G401 (cell line): ENCODE results near the gene RXFP3. TPM values are rescaled to one million over a fixed set of nuclear protein-coding genes. Genes with fewer than 3 reads are reported as not detected.
"Not testable (repeated sequence)": the region's sequence is repeated elsewhere in the genome, so short reads cannot be mapped to it uniquely, and the experiment has no call there.

ENCODE experiments used
- DNase-seq: peaks from one replicate; pipeline ENCODE4 v3.0.0-alpha.2; 2015; ENCODE audit warnings: low spot score
- in situ Hi-C: cut with HindIII; loops from 2 replicates; pipeline ENCODE4 v1.10.0; 2016; ENCODE audit warnings: low sequenced_read_pairs, mixed read lengths
- total RNA-seq: library from RNA; depleted of rRNA; stranded (reverse); fragments of >200 nt; shearing (Covaris generic); gene quantifications from 2 replicates; pipeline ENCODE4 v1.2.3, GENCODE V29; 2014; rRNA removed

RXFP3 gene
- not detected in 2 replicates for total RNA-seq

GRCh38 chr5:33936381-33937016 lies at the start of gene RXFP3:
Gene RXFP3 (plus strand): TSS chr5:33936386. CDS start chr5:33936741, 355 bp downstream.
- no peak for DNase-seq
- in situ Hi-C loops, result no loop called here

- DNase-seq, result no peak
- in situ Hi-C loops, result no loop called here
These were observed 48.9 kb upstream of the RXFP3 start for GRCh38 chr5:33887268-33887667.

- in situ Hi-C loops, result no loop called here
- no peak for DNase-seq
These were observed 47.6 kb upstream of the RXFP3 start for GRCh38 chr5:33888587-33888986.

- in situ Hi-C loops, result no loop called here
- no peak for DNase-seq
These were observed 45.8 kb upstream of the RXFP3 start for GRCh38 chr5:33890131-33891032.

- DNase-seq, result no peak
- in situ Hi-C loops, result no loop called here
These were observed 44.8 kb upstream of the RXFP3 start for GRCh38 chr5:33891446-33891787.

GRCh38 chr5:33891788-33892619 lies 44.2 kb upstream of the RXFP3 start, which contains the start of gene ADAMTS12:
Gene ADAMTS12 (minus strand): TSS chr5:33891990. CDS start chr5:33891856, 134 bp downstream.
- in situ Hi-C loops, result no loop called here
- DNase-seq, result no peak

GRCh38 chr5:33892620-33893137 lies 43.5 kb upstream of the RXFP3 start:
- in situ Hi-C loops, result no loop called here
- DNase-seq, result no peak

GRCh38 chr5:33894566-33894965 lies 41.6 kb upstream of the RXFP3 start:
- in situ Hi-C loops, result no loop called here
- DNase-seq, result no peak

GRCh38 chr5:33901156-33901555 lies 35.0 kb upstream of the RXFP3 start:
- DNase-seq, result no peak
- in situ Hi-C loops, result no loop called here

GRCh38 chr5:33903118-33903517 lies 33.1 kb upstream of the RXFP3 start:
- DNase-seq, result no peak
- in situ Hi-C loops, result no loop called here

- in situ Hi-C loops, result no loop called here
- DNase-seq, result no peak
These were observed 30.8 kb upstream of the RXFP3 start for GRCh38 chr5:33905381-33905780.

GRCh38 chr5:33906248-33906647 lies 29.9 kb upstream of the RXFP3 start:
- DNase-seq, in situ Hi-C loops: not testable (repeated sequence)

GRCh38 chr5:33914844-33915243 lies 21.3 kb upstream of the RXFP3 start:
- in situ Hi-C loops, DNase-seq: not testable (repeated sequence)

GRCh38 chr5:33921002-33921401 lies 15.2 kb upstream of the RXFP3 start:
- no peak for DNase-seq
- in situ Hi-C loops, result no loop called here

GRCh38 chr5:33925278-33925677 lies 10.9 kb upstream of the RXFP3 start:
- in situ Hi-C loops, result no loop called here
- no peak for DNase-seq

- in situ Hi-C loops, result no loop called here
- DNase-seq, result no peak
These were observed 8.5 kb upstream of the RXFP3 start for GRCh38 chr5:33927685-33928084.

- no peak for DNase-seq
- in situ Hi-C loops, result no loop called here
These were observed 7.9 kb upstream of the RXFP3 start for GRCh38 chr5:33928283-33928682.

- DNase-seq, result no peak
- in situ Hi-C loops, result no loop called here
These were observed 6.1 kb upstream of the RXFP3 start for GRCh38 chr5:33929925-33930690.

GRCh38 chr5:33931136-33931535 lies 5.0 kb upstream of the RXFP3 start:
- in situ Hi-C loops, result no loop called here
- no peak for DNase-seq
